ENCODE measurements around the gene CTIF. TPM values are rescaled to one million over a fixed set of nuclear protein-coding genes. Genes with fewer than 3 reads are reported as not detected.

Gene CTIF
- total and polyA plus RNA-seq, 12 donors: 20.5 to 159 (median 57.0) TPM

DNA sequence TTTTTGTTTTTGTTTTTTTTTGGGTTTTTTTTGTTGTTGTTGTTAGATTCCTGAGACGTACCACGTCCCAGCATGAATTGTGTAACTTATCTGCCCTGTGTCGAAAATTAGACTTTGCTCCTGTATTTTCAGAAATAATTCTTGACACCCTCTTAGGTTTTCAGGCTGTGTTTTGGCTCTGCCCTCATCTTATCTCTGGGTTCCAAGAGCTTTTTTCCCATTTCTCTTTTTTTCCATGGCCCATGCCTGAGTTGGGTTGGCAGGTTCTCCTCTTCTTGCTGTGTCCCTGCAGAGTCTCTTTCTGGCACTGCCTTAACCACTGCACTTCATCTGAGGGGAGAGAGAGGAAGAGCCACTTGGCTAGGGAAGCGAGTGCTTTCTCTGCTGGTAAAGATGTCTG is 42.4 kb downstream of the CTIF start:
- DNase-seq: no peak
- Histone ChIP-seq H3K36me3 (replicated peaks in 1 of 2) (no peaks in the 10 kb centered on the region), H3K4me1 (replicated peaks in 1 of 2) (peaks cover 0 to 12% of the 10 kb centered on the region in 2 donors), H3K4me3 (no peak overlapping the region), H3K27me3 (no peaks in the 10 kb centered on the region), H3K9me3 (replicated peaks in 1 of 3) (no peaks in the 10 kb centered on the region), H3K27ac (no peak overlapping the region)
- TF ChIP-seq CTCF (IDR thresholded peaks at IDR 0.05) (no peak), POLR2A (IDR thresholded peaks at IDR 0.05) (no peak)
- 65 to 80% (median 74%) methylated on average over 4 of the region's 4 CpGs for WGBS, 4 donors
- intact Hi-C loops (cut with DNase I): no loop called here

- 79 to 99% (median 89%) methylated on average over 8 of the region's 8 CpGs for WGBS, 4 donors
- intact Hi-C loops (cut with DNase I): no loop called here
Measured at GRCh38 chr18:48581941-48582340, 43.1 kb downstream of the CTIF start.

DNA sequence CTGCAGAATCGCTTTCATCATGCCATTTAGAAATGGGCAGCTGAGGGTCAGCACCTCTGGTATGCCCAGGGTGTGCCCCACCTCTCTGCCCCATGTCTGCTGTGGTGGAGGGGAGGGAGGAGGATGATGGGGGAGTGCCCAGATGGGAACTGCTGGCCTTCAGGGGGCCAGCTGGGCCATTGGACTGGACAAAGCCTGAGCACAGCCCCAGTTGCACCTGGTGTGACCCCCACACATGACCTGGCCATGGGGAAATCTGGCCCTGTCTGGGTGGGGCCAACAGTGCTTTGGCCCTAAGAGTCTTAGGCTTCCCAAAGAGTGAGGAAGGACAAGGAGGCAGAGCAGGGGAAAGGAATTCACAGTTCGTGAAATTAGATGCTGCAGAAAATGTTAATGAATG is 44.1 kb downstream of the CTIF start:
- Histone ChIP-seq H3K4me3 (no peak overlapping the region), H3K27me3 (no peaks in the 10 kb centered on the region), H3K4me1 (replicated peaks in 1 of 2) (peaks cover 0 to 8% of the 10 kb centered on the region in 2 donors), H3K36me3 (replicated peaks in 1 of 2) (no peaks in the 10 kb centered on the region), H3K27ac (no peak overlapping the region), H3K9me3 (replicated peaks in 1 of 3) (no peaks in the 10 kb centered on the region)
- 90 to 96% (median 93%) methylated on average over 2 of the region's 2 CpGs for WGBS, 4 donors
- intact Hi-C loops (cut with DNase I): no loop called here
- TF ChIP-seq POLR2A (IDR thresholded peaks at IDR 0.05) (no peak), CTCF (IDR thresholded peaks at IDR 0.05) (no peak)
- DNase-seq: no peak

More at GRCh38 chr18:48581941-48582340, 43.1 kb downstream of the CTIF start:
- Histone ChIP-seq H3K27me3 (no peaks in the 10 kb centered on the region), H3K4me3 (no peak overlapping the region), H3K9me3 (replicated peaks in 1 of 3) (no peaks in the 10 kb centered on the region), H3K27ac (no peak overlapping the region), H3K36me3 (replicated peaks in 1 of 2) (no peaks in the 10 kb centered on the region), H3K4me1 (replicated peaks in 1 of 2) (peaks cover 0 to 8% of the 10 kb centered on the region in 2 donors)
- no peak for TF ChIP-seq POLR2A (IDR thresholded peaks at IDR 0.05)
- no peak for TF ChIP-seq CTCF (IDR thresholded peaks at IDR 0.05)
- DNase-seq: no peak

DNA sequence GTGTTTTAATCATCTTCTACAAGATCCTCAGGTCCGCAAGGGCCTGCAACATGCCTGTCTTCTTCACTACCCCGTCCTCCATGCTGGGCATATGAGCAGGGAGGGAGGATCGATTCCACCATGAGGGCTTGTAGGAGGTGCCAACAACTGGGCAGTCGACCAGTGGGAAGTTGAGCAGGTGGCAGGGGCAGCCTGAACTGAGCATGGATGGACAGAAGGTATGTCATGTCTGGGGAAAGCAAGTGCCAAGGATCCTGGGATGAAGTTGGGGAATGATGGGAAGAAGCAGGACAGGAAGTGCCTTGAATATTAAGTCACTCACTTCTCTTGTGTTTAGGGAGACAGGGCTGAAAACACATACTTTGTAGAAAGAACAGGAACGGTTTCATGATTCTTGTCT is 44.7 kb downstream of the CTIF start:
- Histone ChIP-seq H3K27me3 (no peaks in the 10 kb centered on the region), H3K4me1 (replicated peaks in 1 of 2) (peaks cover 0 to 8% of the 10 kb centered on the region in 2 donors), H3K27ac (no peak overlapping the region), H3K36me3 (replicated peaks in 1 of 2) (no peaks in the 10 kb centered on the region), H3K9me3 (replicated peaks in 1 of 3) (no peaks in the 10 kb centered on the region), H3K4me3 (no peak overlapping the region)
- TF ChIP-seq POLR2A (IDR thresholded peaks at IDR 0.05): no peak
- TF ChIP-seq CTCF (IDR thresholded peaks at IDR 0.05): no peak
- WGBS, 4 donors: 88 to 95% (median 91%) methylated on average over 5 of the region's 5 CpGs
- intact Hi-C loops (cut with DNase I): no loop called here
- DNase-seq: no peak
